B cell (primary cell): ENCODE results near the gene ID3. TPM values are rescaled to one million over a fixed set of nuclear protein-coding genes. Genes with fewer than 3 reads are reported as not detected.
A peak's percentile ranks its signal among the peaks of the same experiment; 100 is the strongest.

Source experiments
- ATAC-seq: fragments of 200-7000 bp; cut with Tn5 transposase; one replicate; pipeline ENCODE4 v1.10.0; 2021; ENCODE audit warnings: low read depth, mild to moderate bottlenecking, moderate number of reproducible peaks, moderate library complexity
- CTCF ChIA-PET: fragments of 350-600 bp; sonication (Branson Sonifier 250); formaldehyde crosslinking; loops from one replicate; lab custom pipeline; 2021; ENCODE audit warnings: antibody characterized with exemption, inconsistent platforms; lab: Charles Lee
- POLR2A ChIA-PET: fragments of 350-600 bp; sonication (Branson Sonifier 250); formaldehyde crosslinking; loops from one replicate; lab custom pipeline; 2021; ENCODE audit warnings: antibody characterized with exemption; lab: Charles Lee
- DNase-seq: peaks from one replicate; pipeline ENCODE4 v3.0.0; 2013
- H2AFZ ChIP-seq: 2 replicates; pipeline ENCODE4 v1.6.1; 2012; ENCODE audit warnings: mild to moderate bottlenecking, low read depth, low read length; ENCODE audit not compliant: insufficient read depth, poor library complexity, severe bottlenecking
- H3K27ac ChIP-seq, 2 donors: 1 replicate in 1 of 2; 2 replicates in 1 of 2; pipeline ENCODE4 v1.5.1; 2012 to 2013; ENCODE audit warnings: low read length in 2 of 2, mild to moderate bottlenecking in 2 of 2, moderate library complexity in 1 of 2
- H3K27me3 ChIP-seq, 4 experiments: fragments of 200-600 bp in 1 of 4; sonication (generic) in 1 of 4; replicated peaks in 1 of 4; 1 replicate in 2 of 4; 2 replicates in 2 of 4; pipeline versions ENCODE4 v1.6.1 to v1.7.0; 2013 to 2016; ENCODE audit warnings: low read length in 3 of 4, mild to moderate bottlenecking in 2 of 4, mixed read lengths in 1 of 4, moderate library complexity in 1 of 4; ENCODE audit not compliant: insufficient read depth in 4 of 4, control insufficient read depth in 3 of 4; ENCODE audit errors: control extremely low read depth in 1 of 4
- H3K36me3 ChIP-seq, 2 experiments: replicated peaks in 1 of 2; 1 replicate in 1 of 2; 2 replicates in 1 of 2; pipeline versions ENCODE4 v1.6.1 to v1.7.1; 2013; ENCODE audit warnings: low read length in 1 of 2; ENCODE audit not compliant: insufficient read depth in 2 of 2, control insufficient read depth in 1 of 2; ENCODE audit errors: control extremely low read depth in 1 of 2, extremely low read depth in 1 of 2
- H3K4me1 ChIP-seq, 2 donors: fragments of 200-600 bp in 1 of 2; sonication (generic) in 1 of 2; 1 replicate in 1 of 2; 2 replicates in 1 of 2; pipeline versions ENCODE4 v1.5.1 to v1.6.1; 2013 to 2017; ENCODE audit warnings: low read length in 2 of 2; ENCODE audit not compliant: control insufficient read depth in 2 of 2, insufficient read depth in 2 of 2
- H3K4me2 ChIP-seq: replicated peaks from 2 replicates; pipeline ENCODE3; 2012; ENCODE audit warnings: mild to moderate bottlenecking, low read depth, low read length; ENCODE audit not compliant: poor library complexity, severe bottlenecking
- H3K4me3 ChIP-seq, 5 experiments: fragments of 200-600 bp in 1 of 5; sonication (generic) in 1 of 5; 1 replicate in 3 of 5; 2 replicates in 2 of 5; pipeline versions ENCODE4 v1.5.1 to v1.7.0; 2011 to 2016; ENCODE audit warnings: low read length in 4 of 5, mild to moderate bottlenecking in 4 of 5, low read depth in 2 of 5, control low read depth in 1 of 5, moderate library complexity in 1 of 5; ENCODE audit not compliant: insufficient read depth in 1 of 5; ENCODE audit errors: control extremely low read depth in 1 of 5, extremely low read depth in 1 of 5
- H3K79me2 ChIP-seq: fragments of 200-600 bp; sonication (generic); one replicate; pipeline ENCODE4 v1.6.0; 2016; ENCODE audit warnings: low read length; ENCODE audit not compliant: control insufficient read depth, insufficient read depth
- H3K9ac ChIP-seq: fragments of 200-600 bp; sonication (generic); 2 replicates; pipeline ENCODE4 v1.6.1; 2017; ENCODE audit warnings: mild to moderate bottlenecking, low read length, moderate library complexity
- H3K9me3 ChIP-seq, 3 donors: one replicate each; pipeline versions ENCODE4 v1.6.1 to v1.7.1; 2013; ENCODE audit warnings: low read length in 2 of 3; ENCODE audit not compliant: control insufficient read depth in 2 of 3, insufficient read depth in 1 of 3; ENCODE audit errors: control extremely low read depth in 1 of 3
- H4K20me1 ChIP-seq: 2 replicates; pipeline ENCODE4 v1.6.0; 2012; ENCODE audit warnings: mild to moderate bottlenecking, low read length; ENCODE audit not compliant: insufficient read depth, control insufficient read depth, poor library complexity, severe bottlenecking
- H3K27ac Mint-ChIP-seq: one replicate; pipeline ENCODE4 v1.8.0; 2021; ENCODE audit warnings: mixed read lengths
- H3K27me3 Mint-ChIP-seq: one replicate; pipeline ENCODE4 v1.8.0; 2021; ENCODE audit warnings: mixed read lengths
- H3K4me1 Mint-ChIP-seq: one replicate; pipeline ENCODE4 v1.8.0; 2021; ENCODE audit warnings: mixed read lengths
- H3K4me3 Mint-ChIP-seq: one replicate; pipeline ENCODE4 v1.8.0; 2021; ENCODE audit warnings: mixed read lengths
- H3K9me3 Mint-ChIP-seq: one replicate; pipeline ENCODE4 v1.8.0; 2022; ENCODE audit warnings: mixed read lengths; ENCODE audit not compliant: insufficient read depth
- EZH2 ChIP-seq: IDR thresholded peaks from 2 replicates; pipeline ENCODE4 v1.6.1; 2012; ENCODE audit warnings: borderline replicate concordance, low read depth, mild to moderate bottlenecking, moderate library complexity, low read length; ENCODE audit not compliant: insufficient read depth, poor library complexity, severe bottlenecking
- WGBS: methylation state at CpG from one replicate; pipeline ENCODE4 v1.1.5; 2013; ENCODE audit warnings: missing lambda C conversion rate; ENCODE audit not compliant: insufficient coverage; 5-methylcytosine and 5-hydroxymethylcytosine counted together
- intact Hi-C: fragments of 100-400 bp; cut with micrococcal nuclease; formaldehyde crosslinking; loops from one replicate; pipeline ENCODE4 v1.10.0; 2022
- polyA plus RNA-seq: library from polyadenylated mRNA; depleted of rRNA; stranded (reverse); fragments of >200 nt; gene quantifications from 2 replicates; pipeline ENCODE4 v1.2.3, GENCODE V29; 2012
- total RNA-seq, 2 donors: library from RNA; stranded (reverse); fragments of 120-200 nt in 1 of 2; gene quantifications; 1 replicate in 1 of 2; 2 replicates in 1 of 2; pipeline versions ENCODE4 v1.2.3 to v1.2.4, GENCODE V29; 2013 to 2022
- TF ChIP-seq, protein P1 (sequence below): fragments of 200-600 bp; IDR thresholded peaks from one replicate; pipeline ENCODE4 v1.8.0; 2022; ENCODE audit warnings: antibody characterized with exemption, mild to moderate bottlenecking

The ID3 gene
- total and polyA plus RNA-seq, 2 donors (not counting 1 experiment from before 2014, with no cell fraction given): 212 to 367 TPM

DNA sequence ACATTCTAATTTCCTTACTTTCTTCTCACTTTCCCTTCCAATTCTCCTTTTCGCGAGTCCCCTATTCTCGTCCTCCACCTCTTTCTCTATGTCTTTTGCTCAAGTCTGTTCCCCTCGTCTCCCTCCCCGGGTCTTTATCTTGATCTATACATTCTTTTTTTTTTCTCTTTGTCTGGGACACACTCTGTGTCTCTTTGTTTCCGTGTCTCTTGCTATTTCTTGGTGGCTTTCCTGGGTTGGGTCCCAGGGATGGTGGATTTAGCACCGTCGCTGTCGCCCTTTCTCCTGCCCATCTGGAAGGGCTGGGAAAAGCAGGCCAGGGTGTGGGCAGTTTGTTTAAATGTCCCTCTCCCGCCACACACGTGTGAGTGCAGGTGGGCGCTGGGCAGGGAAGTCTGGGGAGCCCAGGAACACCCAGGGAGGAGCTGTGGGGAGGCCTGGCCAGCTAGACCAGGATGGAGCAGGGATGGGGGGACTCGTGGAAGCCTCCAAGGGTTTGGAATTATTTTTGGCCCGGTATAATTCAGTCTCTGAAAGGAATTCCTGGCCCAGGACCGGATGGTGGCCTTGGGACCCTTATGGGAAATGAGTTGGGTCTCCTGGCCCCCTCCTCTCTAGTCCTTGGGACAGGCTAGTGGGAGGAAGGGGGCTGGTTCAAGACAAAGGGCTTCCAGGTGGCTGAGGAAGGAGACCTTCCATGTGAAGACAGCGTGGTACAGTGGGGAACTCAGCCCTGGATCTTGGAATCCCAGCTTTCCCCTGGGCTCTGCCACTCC lies 9.5 kb upstream of the ID3 start:
- H3K4me3 ChIP-seq: peak overlapping the region in 4 of 5 experiments; percentile 56 to 88 (median 72)
- CTCF ChIA-PET: interaction anchor here (1.1 to 41.7 kb wide), 6 partner anchors 5 to 65 kb away, joined by 3 to 1420 read pairs (median 179); partner anchors contain the start of gene ID3

More for the DNA sequence above, 9.5 kb upstream of the ID3 start:
- DNase-seq: no peak
- H3K4me1 ChIP-seq: peaks cover 37 to 42% of the 10 kb centered on the region in 2 donors
- peak overlapping the region; percentile 78 for H3K9ac ChIP-seq
- H3K27ac ChIP-seq: peak overlapping the region in 1 of 2 donors; percentile 69
- no peaks in the 10 kb centered on the region for H3K27me3 Mint-ChIP-seq
- no peak for ATAC-seq
- intact Hi-C loops: no loop called here
- no peaks in the 10 kb centered on the region for H3K27me3 ChIP-seq
- no peaks in the 10 kb centered on the region for H3K36me3 ChIP-seq
- H3K9me3 ChIP-seq: no peaks in the 10 kb centered on the region
- WGBS: 64% methylated on average over 15 of the region's 16 CpGs
- H3K27ac Mint-ChIP-seq: peak overlapping the region; percentile 95
- H3K79me2 ChIP-seq: peaks cover 7% of the 10 kb centered on the region
- no peaks in the 10 kb centered on the region for H4K20me1 ChIP-seq
- H3K9me3 Mint-ChIP-seq: no peaks in the 10 kb centered on the region
- H3K4me1 Mint-ChIP-seq: peaks cover 53% of the 10 kb centered on the region
- H2AFZ ChIP-seq: peak overlapping the region; percentile 85
- POLR2A ChIA-PET: interaction anchor here (0.7 to 3.7 kb wide), 6 partner anchors 8 to 48 kb away, joined by 4 to 33 read pairs (median 12); partner anchors contain the start of gene ID3
- TF ChIP-seq, protein P1, sequence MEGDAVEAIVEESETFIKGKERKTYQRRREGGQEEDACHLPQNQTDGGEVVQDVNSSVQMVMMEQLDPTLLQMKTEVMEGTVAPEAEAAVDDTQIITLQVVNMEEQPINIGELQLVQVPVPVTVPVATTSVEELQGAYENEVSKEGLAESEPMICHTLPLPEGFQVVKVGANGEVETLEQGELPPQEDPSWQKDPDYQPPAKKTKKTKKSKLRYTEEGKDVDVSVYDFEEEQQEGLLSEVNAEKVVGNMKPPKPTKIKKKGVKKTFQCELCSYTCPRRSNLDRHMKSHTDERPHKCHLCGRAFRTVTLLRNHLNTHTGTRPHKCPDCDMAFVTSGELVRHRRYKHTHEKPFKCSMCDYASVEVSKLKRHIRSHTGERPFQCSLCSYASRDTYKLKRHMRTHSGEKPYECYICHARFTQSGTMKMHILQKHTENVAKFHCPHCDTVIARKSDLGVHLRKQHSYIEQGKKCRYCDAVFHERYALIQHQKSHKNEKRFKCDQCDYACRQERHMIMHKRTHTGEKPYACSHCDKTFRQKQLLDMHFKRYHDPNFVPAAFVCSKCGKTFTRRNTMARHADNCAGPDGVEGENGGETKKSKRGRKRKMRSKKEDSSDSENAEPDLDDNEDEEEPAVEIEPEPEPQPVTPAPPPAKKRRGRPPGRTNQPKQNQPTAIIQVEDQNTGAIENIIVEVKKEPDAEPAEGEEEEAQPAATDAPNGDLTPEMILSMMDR: no peak
- no peak for TF ChIP-seq EZH2
- peak overlapping the region; percentile 93 for H3K4me3 Mint-ChIP-seq
- peak overlapping the region; percentile 98 for H3K4me2 ChIP-seq
